Activated CD8-positive, alpha-beta T cell treated with anti-CD3 and anti-CD28 coated beads for 36 hours (primary cell): ENCODE data around the gene NCOA7. TPM values are rescaled to one million over a fixed set of nuclear protein-coding genes. Genes with fewer than 3 reads are reported as not detected.

Experiments used
- ATAC-seq: fragments of 200-7000 bp; cut with Tn5 transposase; one replicate; pipeline ENCODE4 v1.10.0; 2021; ENCODE audit warnings: mild to moderate bottlenecking, moderate library complexity
- CTCF ChIA-PET: fragments of 350-600 bp; sonication (Branson Sonifier 250); formaldehyde crosslinking; loops from one replicate; lab custom pipeline; 2021; ENCODE audit warnings: antibody characterized with exemption; lab: Charles Lee
- POLR2A ChIA-PET: fragments of 350-600 bp; sonication (Branson Sonifier 250); formaldehyde crosslinking; loops from one replicate; lab custom pipeline; 2021; ENCODE audit warnings: antibody characterized with exemption; lab: Charles Lee
- DNase-seq: peaks from one replicate; pipeline ENCODE4 v3.0.0-alpha.2; 2020
- H3K27ac Mint-ChIP-seq: one replicate; pipeline ENCODE4 v1.8.0; 2021; ENCODE audit warnings: mild to moderate bottlenecking, mixed read lengths
- H3K27me3 Mint-ChIP-seq: one replicate; pipeline ENCODE4 v1.8.0; 2021; ENCODE audit warnings: mixed read lengths
- H3K36me3 Mint-ChIP-seq: one replicate; pipeline ENCODE4 v1.8.0; 2021; ENCODE audit warnings: low read depth, mixed read lengths
- H3K4me1 Mint-ChIP-seq: one replicate; pipeline ENCODE4 v1.8.0; 2021; ENCODE audit warnings: low read depth, mixed read lengths
- H3K4me3 Mint-ChIP-seq: one replicate; pipeline ENCODE4 v1.8.0; 2021; ENCODE audit warnings: mild to moderate bottlenecking, moderate library complexity, mixed read lengths
- H3K9me3 Mint-ChIP-seq: one replicate; pipeline ENCODE4 v1.8.0; 2021; ENCODE audit warnings: mixed read lengths
- intact Hi-C: fragments of 100-400 bp; cut with micrococcal nuclease; formaldehyde crosslinking; loops from one replicate; pipeline ENCODE4 v1.10.0; 2022
- total RNA-seq, 2 experiments: library from RNA; stranded (reverse); gene quantifications; one replicate each; pipeline ENCODE4 v1.2.3, GENCODE V29; 2021
- TF ChIP-seq, protein P1 (sequence below): fragments of 200-600 bp; IDR thresholded peaks from one replicate; pipeline ENCODE4 v1.8.0; 2022; ENCODE audit warnings: antibody characterized with exemption, mild to moderate bottlenecking

The NCOA7 gene, protein sequence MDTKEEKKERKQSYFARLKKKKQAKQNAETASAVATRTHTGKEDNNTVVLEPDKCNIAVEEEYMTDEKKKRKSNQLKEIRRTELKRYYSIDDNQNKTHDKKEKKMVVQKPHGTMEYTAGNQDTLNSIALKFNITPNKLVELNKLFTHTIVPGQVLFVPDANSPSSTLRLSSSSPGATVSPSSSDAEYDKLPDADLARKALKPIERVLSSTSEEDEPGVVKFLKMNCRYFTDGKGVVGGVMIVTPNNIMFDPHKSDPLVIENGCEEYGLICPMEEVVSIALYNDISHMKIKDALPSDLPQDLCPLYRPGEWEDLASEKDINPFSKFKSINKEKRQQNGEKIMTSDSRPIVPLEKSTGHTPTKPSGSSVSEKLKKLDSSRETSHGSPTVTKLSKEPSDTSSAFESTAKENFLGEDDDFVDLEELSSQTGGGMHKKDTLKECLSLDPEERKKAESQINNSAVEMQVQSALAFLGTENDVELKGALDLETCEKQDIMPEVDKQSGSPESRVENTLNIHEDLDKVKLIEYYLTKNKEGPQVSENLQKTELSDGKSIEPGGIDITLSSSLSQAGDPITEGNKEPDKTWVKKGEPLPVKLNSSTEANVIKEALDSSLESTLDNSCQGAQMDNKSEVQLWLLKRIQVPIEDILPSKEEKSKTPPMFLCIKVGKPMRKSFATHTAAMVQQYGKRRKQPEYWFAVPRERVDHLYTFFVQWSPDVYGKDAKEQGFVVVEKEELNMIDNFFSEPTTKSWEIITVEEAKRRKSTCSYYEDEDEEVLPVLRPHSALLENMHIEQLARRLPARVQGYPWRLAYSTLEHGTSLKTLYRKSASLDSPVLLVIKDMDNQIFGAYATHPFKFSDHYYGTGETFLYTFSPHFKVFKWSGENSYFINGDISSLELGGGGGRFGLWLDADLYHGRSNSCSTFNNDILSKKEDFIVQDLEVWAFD
- total RNA-seq = 10 to 100 TPM; 43.4 to 44.9 TPM

DNA sequence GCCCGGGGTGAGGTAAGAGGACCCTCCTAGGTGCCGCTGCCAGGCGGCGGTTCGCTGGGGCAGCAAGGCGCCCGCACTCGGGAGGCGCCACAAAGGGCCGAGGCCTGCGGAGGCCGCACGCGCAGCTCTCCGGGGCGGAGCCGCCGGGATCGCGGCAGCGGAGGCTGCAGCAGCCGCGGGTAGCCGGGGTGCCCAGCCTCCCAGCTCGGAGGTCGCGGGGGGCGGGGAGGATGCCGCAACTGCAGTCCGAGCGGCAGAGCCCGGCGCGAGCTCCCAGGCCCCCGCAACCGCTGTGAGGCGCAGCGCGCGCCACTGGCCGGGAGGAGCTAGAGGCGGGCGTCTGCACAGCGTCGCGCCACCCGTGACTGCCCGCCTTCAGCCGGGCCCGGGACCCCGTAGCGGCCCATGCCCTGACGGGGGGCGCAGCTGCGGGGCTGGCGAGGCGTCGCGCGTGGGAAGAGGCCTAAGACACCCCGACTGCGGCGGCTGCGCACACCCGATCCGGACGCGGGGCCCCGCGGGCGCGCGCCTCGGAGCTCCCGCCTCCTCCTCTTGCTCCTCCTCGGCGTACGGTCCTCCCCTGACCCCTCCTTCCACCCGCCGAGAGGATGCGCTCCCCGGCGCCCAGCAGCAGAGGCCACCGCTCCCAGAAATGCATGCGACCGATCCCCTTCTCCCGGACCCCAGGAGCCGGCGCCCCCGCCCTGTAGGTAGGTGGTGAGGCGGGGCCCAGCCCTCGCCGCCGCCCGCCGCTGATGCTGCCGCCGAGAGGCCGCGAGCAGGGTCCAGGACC is at the start of gene NCOA7:
Gene NCOA7, plus strand, starts transcription at position 603 of the 793 bp plus-strand sequence. CDS start 24,395 bp downstream, outside the sequence.
- peak; percentile 80 for DNase-seq
- Mint-ChIP-seq H3K9me3 (no peaks in the 10 kb centered on the region), H3K36me3 (peaks cover 32% of the 10 kb centered on the region), H3K27me3 (no peaks in the 10 kb centered on the region), H3K27ac (peak within 1 kb of the TSS; percentile 98), H3K4me3 (peak within 1 kb of the TSS; percentile 94), H3K4me1 (peaks cover 52% of the 10 kb centered on the region)
- ATAC-seq = peak; percentile 81
- ChIA-PET POLR2A (interaction anchor here (0.5 to 5.9 kb wide), 17 partner anchors 9 to 489 kb away, joined by 3 to 124 read pairs (median 4); partner anchors contain the start of genes HDDC2 and HINT3), CTCF (interaction anchor here (0.9 to 5.9 kb wide), 31 partner anchors 9 to 489 kb away, joined by 3 to 75 read pairs (median 5); partner anchors contain the start of genes HDDC2, HINT3 and TRMT11)
- TF ChIP-seq, protein P1, sequence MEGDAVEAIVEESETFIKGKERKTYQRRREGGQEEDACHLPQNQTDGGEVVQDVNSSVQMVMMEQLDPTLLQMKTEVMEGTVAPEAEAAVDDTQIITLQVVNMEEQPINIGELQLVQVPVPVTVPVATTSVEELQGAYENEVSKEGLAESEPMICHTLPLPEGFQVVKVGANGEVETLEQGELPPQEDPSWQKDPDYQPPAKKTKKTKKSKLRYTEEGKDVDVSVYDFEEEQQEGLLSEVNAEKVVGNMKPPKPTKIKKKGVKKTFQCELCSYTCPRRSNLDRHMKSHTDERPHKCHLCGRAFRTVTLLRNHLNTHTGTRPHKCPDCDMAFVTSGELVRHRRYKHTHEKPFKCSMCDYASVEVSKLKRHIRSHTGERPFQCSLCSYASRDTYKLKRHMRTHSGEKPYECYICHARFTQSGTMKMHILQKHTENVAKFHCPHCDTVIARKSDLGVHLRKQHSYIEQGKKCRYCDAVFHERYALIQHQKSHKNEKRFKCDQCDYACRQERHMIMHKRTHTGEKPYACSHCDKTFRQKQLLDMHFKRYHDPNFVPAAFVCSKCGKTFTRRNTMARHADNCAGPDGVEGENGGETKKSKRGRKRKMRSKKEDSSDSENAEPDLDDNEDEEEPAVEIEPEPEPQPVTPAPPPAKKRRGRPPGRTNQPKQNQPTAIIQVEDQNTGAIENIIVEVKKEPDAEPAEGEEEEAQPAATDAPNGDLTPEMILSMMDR = no peak
- intact Hi-C loops = loop anchor here (5.0 kb wide), 1 partner anchor 127 kb away; no protein-coding TSS in a partner anchor

DNA sequence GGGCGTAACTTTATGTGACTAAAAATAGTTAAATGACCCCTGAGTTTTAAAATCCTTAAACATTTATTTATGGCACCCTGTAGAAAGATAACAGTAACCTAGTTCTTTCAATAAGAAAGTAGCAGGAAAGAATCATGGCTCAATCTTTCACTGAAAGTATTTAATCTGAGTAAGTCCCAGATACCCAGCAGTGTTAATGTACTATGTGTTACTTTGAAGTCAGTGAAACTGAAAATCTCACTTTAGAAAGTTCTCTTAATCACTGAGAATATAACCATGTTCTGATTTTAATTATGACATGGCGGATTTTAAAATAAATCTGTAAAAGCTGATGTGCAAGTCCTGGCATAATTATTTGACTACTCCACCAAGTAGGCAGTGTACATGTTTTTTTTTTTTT is 49.4 kb upstream of the NCOA7 start:
- Mint-ChIP-seq H3K4me3 (no peak overlapping the region), H3K27me3 (peaks cover 38% of the 10 kb centered on the region), H3K9me3 (no peaks in the 10 kb centered on the region), H3K27ac (no peak overlapping the region), H3K4me1 (peaks cover 3% of the 10 kb centered on the region), H3K36me3 (no peaks in the 10 kb centered on the region)
- intact Hi-C loops = no loop called here
- TF ChIP-seq, protein P1 = no peak
- POLR2A ChIA-PET = no interaction called here
- CTCF ChIA-PET = interaction anchor here (1.4 to 1.5 kb wide), 2 partner anchors 12 to 430 kb away, joined by 3 to 5 read pairs; no protein-coding TSS in a partner anchor
- DNase-seq (no peak), ATAC-seq (peak; percentile 49)

DNA sequence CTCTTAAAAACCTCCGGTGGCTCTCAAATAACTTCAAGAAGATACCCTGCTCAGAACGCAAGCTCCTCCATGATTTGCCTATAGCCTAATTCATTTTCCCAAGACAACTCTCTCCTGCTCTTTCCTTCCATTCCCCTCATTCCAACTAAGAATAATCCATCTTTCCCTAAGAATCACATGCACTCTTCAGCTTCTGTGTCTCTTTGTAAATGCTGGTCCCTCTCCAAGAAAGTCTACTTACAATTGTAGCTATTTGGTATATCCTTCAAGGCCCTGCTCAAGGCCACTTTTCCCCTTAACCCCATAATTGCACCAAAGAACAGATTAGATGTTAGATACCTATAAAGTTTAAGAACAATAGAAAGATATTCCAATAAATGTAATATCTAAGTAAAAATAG is 48.7 kb upstream of the NCOA7 start:
- Mint-ChIP-seq H3K27me3 (peaks cover 41% of the 10 kb centered on the region), H3K4me1 (peaks cover 10% of the 10 kb centered on the region)
- CTCF ChIA-PET = interaction anchor here (1.0 to 1.5 kb wide), 3 partner anchors 10 to 431 kb away, joined by 3 to 5 read pairs (median 3); no protein-coding TSS in a partner anchor

More for the DNA sequence above, 48.7 kb upstream of the NCOA7 start:
- TF ChIP-seq, protein P1 = no peak
- intact Hi-C loops = no loop called here
- Mint-ChIP-seq H3K9me3 (no peaks in the 10 kb centered on the region), H3K27ac (no peak overlapping the region), H3K36me3 (no peaks in the 10 kb centered on the region), H3K4me3 (no peak overlapping the region)
- ATAC-seq (no peak), DNase-seq (no peak)
- POLR2A ChIA-PET = interaction anchor here (1.0 kb wide), 1 partner anchor 244 kb away, joined by 3 read pairs; the partner anchor contains the start of gene TRMT11
